ENCODE measurements around the gene ZNF675.
"Not testable (repeated sequence)": the region's sequence is repeated elsewhere in the genome, so short reads cannot be mapped to it uniquely, and the experiment has no call there.

ZNF675 gene

GRCh38 chr19:23686621-23687423 lies at the start of gene ZNF675:
TSS of gene ZNF675 (minus strand) at chr19:23687212. CDS start at chr19:23687033, 179 bp downstream.
- peak; percentile 92 for DNase-seq

- not testable (repeated sequence) for DNase-seq
These were observed 43.9 kb upstream of the ZNF675 start for GRCh38 chr19:23730729-23731465.

GRCh38 chr19:23724161-23724560 lies 37.1 kb upstream of the ZNF675 start:
- not testable (repeated sequence) for DNase-seq

GRCh38 chr19:23718802-23719201 lies 31.8 kb upstream of the ZNF675 start:
- DNase-seq: no peak

GRCh38 chr19:23716792-23717191 lies 29.8 kb upstream of the ZNF675 start:
- no peak for DNase-seq

GRCh38 chr19:23709347-23709746 lies 22.3 kb upstream of the ZNF675 start:
- DNase-seq: no peak

- no peak for DNase-seq
These were observed 19.6 kb upstream of the ZNF675 start for GRCh38 chr19:23706657-23707056.

GRCh38 chr19:23699521-23699860 lies 12.5 kb upstream of the ZNF675 start:
- no peak for DNase-seq

GRCh38 chr19:23698711-23699520 lies 11.9 kb upstream of the ZNF675 start:
- no peak for DNase-seq

- not testable (repeated sequence) for DNase-seq
These were observed 5.9 kb upstream of the ZNF675 start for GRCh38 chr19:23692937-23693336.

GRCh38 chr19:23673132-23673531 lies 13.9 kb downstream of the ZNF675 start:
- DNase-seq: no peak

- DNase-seq: not testable (repeated sequence)
These were observed 18.4 kb downstream of the ZNF675 start for GRCh38 chr19:23668606-23669005.

- DNase-seq: no peak
These were observed 21.2 kb downstream of the ZNF675 start for GRCh38 chr19:23665651-23666410.

GRCh38 chr19:23649817-23650216 lies 37.2 kb downstream of the ZNF675 start:
- not testable (repeated sequence) for DNase-seq

Data from CD4-positive, alpha-beta T cell treated with Interleukin-21 for 1 hour (primary cell).